ENCODE results near the gene SPTBN1. TPM values are rescaled to one million over a fixed set of nuclear protein-coding genes. Genes with fewer than 3 reads are reported as not detected.

SPTBN1 gene
- total and polyA plus RNA-seq, 9 of the 15 experiments (the other 6 are each of a cell fraction or from before 2014, with no cell fraction given) = 8.9 to 66.8 (median 31.4) TPM

DNA sequence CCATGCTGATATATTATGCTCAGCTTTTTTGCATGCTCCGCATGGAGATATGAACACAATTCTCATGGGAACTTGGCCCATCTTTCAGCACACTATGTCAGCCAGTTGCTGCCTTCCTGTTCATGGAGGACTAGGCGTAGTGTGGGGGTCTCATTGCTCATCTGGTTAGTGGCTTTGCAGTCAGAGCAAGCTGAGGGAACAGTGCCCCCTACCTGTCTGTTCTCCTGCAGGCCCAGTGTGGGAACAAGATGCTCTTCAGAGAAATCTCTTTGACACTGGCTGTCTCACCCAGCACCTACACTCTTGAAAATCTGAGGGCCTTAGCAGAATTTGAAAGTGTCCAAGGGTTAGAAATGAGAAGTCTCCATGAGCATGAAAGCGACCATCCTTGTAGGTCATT lies 47.1 kb downstream of the SPTBN1 start (continued):
- TF ChIP-seq REST (IDR thresholded peaks at IDR 0.05; ENCODE audit: borderline replicate concordance) (peak; percentile 71; the same call in 1 of the 2 replicates), REST (CRISPR knock-in tag; IDR thresholded peaks at IDR 0.05; ENCODE audit: low read depth) (no peak), STAG1 (CRISPR knock-in tag; IDR thresholded peaks at IDR 0.05; ENCODE audit: borderline replicate concordance) (no peak), ZNF121 (CRISPR knock-in tag; conservative IDR thresholded peaks at IDR 0.05) (no peak), ZFP36 (IDR thresholded peaks at IDR 0.05; ENCODE audit: low read depth, low read length, partially characterized antibody) (peak; percentile 21), CTCF (IDR thresholded peaks at IDR 0.05 in 2 of 3, conservative IDR thresholded peaks at IDR 0.05 in 1 of 3; ENCODE audit: insufficient read depth in 2 of 3, low read depth in 1 of 3, low read length in 3 of 3) (peak; percentile 69 to 77 (median 70)), TAF15 (IDR thresholded peaks at IDR 0.05; ENCODE audit: low read depth, low read length) (no peak), BDP1 (IDR thresholded peaks at IDR 0.05; ENCODE audit: insufficient read depth, insufficient read length) (no peak), U2AF1 (optimal IDR thresholded peaks at IDR 0.05; ENCODE audit: low read depth, low read length) (no peak), ZNF584 (CRISPR knock-in tag; IDR thresholded peaks at IDR 0.05; ENCODE audit: low read depth) (no peak), MCM2 (IDR thresholded peaks at IDR 0.05; ENCODE audit: low read depth) (no peak), TRIM28 (IDR thresholded peaks at IDR 0.05) (no peak), TCF15 (CRISPR knock-in tag; IDR thresholded peaks at IDR 0.05) (no peak), NFIC (IDR thresholded peaks at IDR 0.05) (no peak), DEAF1 (CRISPR knock-in tag; IDR thresholded peaks at IDR 0.05) (0 out of 2 replicates have a peak, but pooled peaks have one; percentile 29)
- TF ChIP-seq, protein P1, sequence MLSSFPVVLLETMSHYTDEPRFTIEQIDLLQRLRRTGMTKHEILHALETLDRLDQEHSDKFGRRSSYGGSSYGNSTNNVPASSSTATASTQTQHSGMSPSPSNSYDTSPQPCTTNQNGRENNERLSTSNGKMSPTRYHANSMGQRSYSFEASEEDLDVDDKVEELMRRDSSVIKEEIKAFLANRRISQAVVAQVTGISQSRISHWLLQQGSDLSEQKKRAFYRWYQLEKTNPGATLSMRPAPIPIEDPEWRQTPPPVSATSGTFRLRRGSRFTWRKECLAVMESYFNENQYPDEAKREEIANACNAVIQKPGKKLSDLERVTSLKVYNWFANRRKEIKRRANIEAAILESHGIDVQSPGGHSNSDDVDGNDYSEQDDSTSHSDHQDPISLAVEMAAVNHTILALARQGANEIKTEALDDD (IDR thresholded peaks at IDR 0.05) = 0 out of 2 replicates have a peak, but pooled peaks have one; percentile 28

Measured in K562 (cell line).